Stimulated activated CD4-positive, alpha-beta T cell treated with anti-CD3 and anti-CD28 coated beads, Interleukin-12 subunit alpha, Interleukin-12 subunit beta, amount 100 ng/mL, for 24 hours (primary cell): ENCODE results near the gene AKR1D1.
"Not testable (repeated sequence)": the region's sequence is repeated elsewhere in the genome, so short reads cannot be mapped to it uniquely, and the experiment has no call there.

Source experiments
- DNase-seq, 2 experiments: peaks; one replicate each; pipeline ENCODE4 v3.0.0-alpha.2; 2020; ENCODE audit warnings: low read depth in 2 of 2

The AKR1D1 gene

DNA sequence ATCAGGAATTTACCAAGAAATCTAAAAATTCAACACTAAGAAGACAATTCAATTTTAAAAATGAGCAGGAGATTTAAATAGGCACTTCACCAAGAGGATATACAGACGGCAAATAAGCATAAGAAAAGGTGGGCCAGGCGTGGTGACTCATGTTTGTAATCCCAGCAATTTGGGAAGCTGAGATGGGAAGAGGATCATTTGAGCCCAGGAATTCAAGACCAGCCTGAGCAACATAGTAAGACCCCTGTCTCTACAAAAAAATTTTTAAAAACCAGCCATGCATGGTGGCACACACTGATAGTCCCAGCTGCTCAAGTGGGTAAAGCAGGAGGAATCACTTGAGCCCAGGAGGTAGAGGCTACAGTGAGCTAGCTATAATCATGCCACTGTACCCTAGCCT is 3.5 kb upstream of the AKR1D1 start:
- DNase-seq = no peak

DNA sequence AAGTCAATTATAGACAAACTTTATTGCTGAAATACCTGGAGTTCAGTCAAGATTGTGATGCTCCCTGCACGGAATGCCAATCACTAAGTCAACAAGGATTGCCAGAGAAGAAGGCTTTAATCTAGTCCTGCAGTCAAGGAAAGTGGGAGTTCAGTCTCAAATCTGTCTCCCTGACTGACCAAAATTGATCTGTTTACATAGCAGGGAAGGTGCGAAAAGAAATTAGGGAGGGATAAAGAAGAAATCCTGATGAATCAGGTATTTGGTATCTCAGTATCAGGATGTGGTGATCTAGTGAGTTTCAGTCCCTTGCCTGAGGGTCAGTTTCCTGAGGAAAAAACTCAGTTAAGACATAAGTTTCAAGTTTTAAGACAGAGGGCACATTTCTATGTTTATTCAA is 2.1 kb upstream of the AKR1D1 start:
- no peak for DNase-seq

- no peak for DNase-seq
These were observed 1.7 kb upstream of the AKR1D1 start for GRCh38 chr7:138074540-138074939.

GRCh38 chr7:138075350-138075749 is 909 bp upstream of the AKR1D1 start:
- DNase-seq = no peak

- DNase-seq = not testable (repeated sequence)
These were observed 473 bp upstream of the AKR1D1 start for GRCh38 chr7:138075786-138076185.

GRCh38 chr7:138077809-138078208 is 1.6 kb downstream of the AKR1D1 start:
- DNase-seq = no peak

GRCh38 chr7:138079137-138079536 is 2.9 kb downstream of the AKR1D1 start:
- DNase-seq = no peak

- DNase-seq = no peak
These were observed 5.6 kb downstream of the AKR1D1 start for GRCh38 chr7:138081868-138082267.

GRCh38 chr7:138083859-138084258 is 7.6 kb downstream of the AKR1D1 start:
- DNase-seq = no peak

DNA sequence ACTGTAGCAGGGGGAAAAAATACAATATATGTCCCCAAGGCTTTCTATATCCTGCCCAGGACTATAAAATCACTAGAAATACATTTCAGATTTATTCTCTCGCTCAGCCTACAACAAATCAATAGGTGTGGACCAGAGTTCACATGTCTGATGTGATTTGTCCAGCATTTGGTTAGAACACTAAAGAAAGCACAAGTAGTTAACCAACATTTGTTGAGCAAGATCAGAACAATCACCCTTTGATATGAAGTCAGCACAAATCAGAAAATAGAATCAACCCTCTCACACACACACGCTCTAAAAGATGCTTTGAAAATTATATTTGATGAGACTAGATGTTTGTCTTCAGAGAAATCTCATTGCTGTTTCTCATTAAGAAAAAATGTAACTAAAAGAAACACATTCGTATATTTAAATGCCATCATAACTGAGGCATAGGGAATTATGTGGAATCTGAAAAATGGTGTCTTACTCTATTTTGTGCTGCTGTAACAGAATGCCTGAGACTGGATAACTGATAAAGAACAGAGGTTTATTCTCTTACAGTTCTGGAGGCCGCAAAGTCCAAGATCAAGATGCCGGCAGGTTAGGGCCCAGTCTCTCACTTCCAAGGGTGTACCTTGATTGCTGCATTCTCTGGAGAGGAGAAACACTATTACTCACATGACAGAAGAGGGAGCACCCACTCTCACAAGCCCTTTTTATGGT is 10.5 kb downstream of the AKR1D1 start:
- no peak for DNase-seq

GRCh38 chr7:138089080-138089901 is 13.0 kb downstream of the AKR1D1 start:
- DNase-seq = no peak

DNA sequence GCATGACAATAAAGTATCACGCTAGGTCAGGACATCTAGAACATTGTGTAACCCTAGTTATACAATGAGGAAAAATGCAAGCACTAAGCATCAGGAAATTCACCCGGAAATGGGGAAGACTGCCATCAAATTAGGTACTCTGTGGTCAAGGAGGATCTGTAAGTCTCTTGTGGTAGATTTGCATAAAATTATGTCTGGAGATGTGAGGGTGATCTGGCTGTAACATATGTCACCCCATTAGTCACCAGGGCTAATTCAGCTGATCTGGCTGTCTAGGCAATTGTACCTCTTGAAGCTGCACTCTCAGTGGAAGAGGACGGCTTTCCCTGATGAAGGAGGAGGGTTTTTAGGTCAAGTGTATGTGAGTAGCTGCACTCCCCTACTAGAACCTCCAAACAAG is 14.8 kb downstream of the AKR1D1 start:
- DNase-seq = no peak

DNA sequence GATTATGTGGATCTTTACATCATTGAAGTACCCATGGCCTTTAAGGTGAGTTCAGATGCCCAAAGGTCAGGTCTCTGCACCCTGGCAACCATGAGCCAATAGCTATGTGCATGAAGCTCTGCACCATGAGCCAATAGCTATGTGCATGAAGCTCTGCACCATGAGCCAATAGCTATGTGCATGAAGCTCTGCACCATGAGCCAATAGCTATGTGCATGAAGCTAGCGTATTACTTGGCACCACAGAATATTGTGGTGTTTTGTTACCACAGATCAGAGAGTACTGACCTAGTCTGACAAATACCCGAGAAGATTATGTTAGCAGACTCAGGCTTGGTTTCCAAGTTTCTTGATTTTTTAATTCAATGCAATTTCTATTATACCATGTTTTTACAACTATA is 15.6 kb downstream of the AKR1D1 start:
- not testable (repeated sequence) for DNase-seq

GRCh38 chr7:138092486-138093028 is 16.3 kb downstream of the AKR1D1 start:
- no peak for DNase-seq

DNA sequence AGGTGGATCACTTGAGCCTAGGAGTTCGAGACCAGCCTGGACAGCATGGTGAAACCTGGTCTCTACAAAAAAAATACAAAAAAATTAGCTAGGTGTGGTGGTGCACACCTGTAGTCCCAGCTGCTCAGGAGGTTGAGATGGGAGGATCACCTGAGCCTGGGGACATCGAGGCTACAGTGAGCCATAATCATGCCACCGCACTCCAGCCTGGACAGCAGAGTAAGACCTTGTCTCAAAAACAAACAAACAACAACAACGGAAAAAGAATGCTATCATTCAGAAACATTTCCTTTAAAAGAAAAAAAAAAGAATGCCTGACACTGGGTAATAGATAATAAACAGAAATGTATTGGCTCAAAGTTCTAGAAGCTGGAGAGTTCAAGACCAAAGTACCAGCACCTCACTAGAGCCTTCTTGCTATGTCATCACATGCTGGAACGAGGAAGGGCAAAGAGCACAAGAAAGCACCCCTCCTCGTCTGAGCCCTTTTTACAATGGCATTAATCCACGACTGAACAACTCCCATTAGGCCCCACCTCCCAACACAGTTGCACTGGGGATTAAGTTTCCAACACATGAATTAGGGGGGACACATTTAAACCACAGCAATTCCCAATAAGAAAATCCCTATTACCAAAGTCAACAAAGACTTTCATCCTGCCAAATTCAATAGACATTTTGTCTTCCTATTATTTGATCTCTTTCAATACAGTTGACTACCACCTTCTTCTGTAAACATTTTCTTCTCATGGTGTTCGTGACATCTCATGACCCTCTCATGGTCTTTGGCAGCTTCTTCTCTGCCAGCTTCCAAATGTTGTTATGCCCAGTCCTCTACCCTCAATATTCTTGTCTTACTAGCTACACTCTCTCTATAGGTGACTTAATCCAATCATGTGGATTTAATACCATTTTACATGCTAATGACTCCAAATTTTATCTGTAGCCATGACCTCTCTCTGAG is 20.0 kb downstream of the AKR1D1 start:
- DNase-seq = no peak

GRCh38 chr7:138097064-138097741 is 20.9 kb downstream of the AKR1D1 start:
- DNase-seq = no peak

DNA sequence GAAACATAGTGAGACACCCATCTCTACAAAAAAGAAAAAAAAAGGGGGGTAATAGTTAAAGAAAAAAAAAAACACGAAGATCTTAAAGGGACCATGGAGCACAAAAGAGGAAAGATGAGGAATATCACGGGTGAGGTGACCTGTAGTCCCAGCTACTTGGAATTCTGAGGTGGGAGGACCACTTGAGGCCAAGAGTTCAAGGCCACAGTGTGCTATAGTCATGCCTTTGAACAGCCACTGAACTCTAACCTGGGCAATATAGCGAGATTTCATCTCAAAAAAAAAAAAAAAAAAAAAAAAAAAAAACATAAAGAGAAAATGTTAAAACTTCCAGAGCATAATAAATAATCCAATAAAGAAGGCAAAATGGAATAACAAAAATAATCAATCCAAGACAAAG is 23.6 kb downstream of the AKR1D1 start:
- no peak for DNase-seq

DNA sequence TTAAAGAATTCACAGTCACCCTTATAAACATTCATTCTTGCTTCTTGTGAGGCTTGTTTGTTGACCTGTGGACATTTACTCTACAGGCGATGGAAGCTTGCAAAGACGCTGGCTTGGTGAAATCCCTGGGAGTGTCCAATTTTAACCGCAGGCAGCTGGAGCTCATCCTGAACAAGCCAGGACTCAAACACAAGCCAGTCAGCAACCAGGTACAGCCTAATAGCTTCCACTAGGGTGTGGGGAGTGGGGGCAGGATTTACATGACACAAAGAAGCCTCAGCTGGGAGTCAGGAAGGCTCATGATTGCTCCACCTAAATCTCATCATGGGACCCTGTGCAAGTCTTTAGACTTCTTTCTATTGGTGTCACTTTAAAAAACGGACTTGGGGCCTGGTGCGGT is 29.0 kb downstream of the AKR1D1 start:
- no peak for DNase-seq

DNA sequence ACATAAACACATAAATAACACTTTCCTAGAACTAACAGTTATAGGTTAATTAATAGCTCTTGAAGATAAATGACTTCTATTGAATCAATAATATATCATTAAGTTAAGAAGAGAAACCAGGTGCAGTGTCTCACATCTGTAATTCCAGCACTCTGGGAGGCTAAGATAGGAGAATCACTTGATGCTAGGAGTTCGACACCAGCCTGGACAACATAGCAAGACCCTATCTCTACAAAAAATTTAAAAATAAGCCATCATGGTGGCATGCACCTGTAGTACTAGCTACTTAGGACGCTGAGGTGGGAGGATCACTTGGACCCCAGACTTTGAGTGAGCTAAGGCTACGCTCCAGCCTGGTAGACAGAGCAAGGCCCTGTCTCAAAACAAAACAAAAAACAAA is 38.8 kb downstream of the AKR1D1 start:
- no peak for DNase-seq

- no peak for DNase-seq
These were observed 39.9 kb downstream of the AKR1D1 start for GRCh38 chr7:138116141-138116540.

GRCh38 chr7:138116892-138117291 is 40.6 kb downstream of the AKR1D1 start:
- no peak for DNase-seq
